ENCODE measurements around the gene BBS4.

DNA sequence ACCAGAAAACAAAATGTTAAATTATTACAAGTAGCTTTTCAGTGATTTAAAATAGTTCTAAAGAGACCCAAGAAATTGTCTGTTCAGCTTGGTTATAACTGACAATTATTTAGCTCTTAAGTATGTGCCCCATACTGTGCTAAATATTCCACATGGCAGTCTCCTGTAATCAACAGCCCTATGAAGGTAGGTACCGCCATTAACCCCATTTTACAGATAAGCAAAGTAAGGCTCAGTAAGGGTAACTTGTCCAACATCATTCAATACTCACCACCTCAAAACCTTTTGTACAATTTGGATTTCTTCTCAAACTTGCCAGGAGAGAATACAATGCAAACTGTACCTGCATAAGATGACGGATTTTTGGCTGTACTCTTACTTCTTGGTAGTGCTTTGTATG is 63.7 kb downstream of the BBS4 start:
- TF ChIP-seq CTCF (IDR thresholded peaks at IDR 0.05), result no peak
- TF ChIP-seq ZFX (IDR thresholded peaks at IDR 0.05; ENCODE audit: borderline replicate concordance), result no peak

Measured in 22Rv1 (cell line).